ENCODE data around the gene VWA5B2.

VWA5B2 gene

GRCh38 chr3:184291044-184291737 lies 61.8 kb downstream of the VWA5B2 start:
- H3K27ac ChIP-seq (ENCODE audit: low read depth, low read length) = no peak overlapping the region
- H3K4me3 ChIP-seq (ENCODE audit: low read depth in 1 of 5, low read length in 5 of 5) = no peak overlapping the region
- no peak overlapping the region for H3K9ac ChIP-seq (ENCODE audit: low read length in 5 of 5)
- no peaks in the 10 kb centered on the region for H3K9me3 ChIP-seq (ENCODE audit: control insufficient read depth in 5 of 5, low read length in 5 of 5)
- no peaks in the 10 kb centered on the region for H3K36me3 ChIP-seq (ENCODE audit: control insufficient read depth in 5 of 5, insufficient read depth in 5 of 5, low read length in 5 of 5)
- peaks cover 0 to 9% (median 3%) of the 10 kb centered on the region in 5 donors for H3K27me3 ChIP-seq (ENCODE audit: control insufficient read depth in 5 of 5, insufficient read depth in 4 of 5, low read length in 5 of 5)
- no peaks in the 10 kb centered on the region for H3K4me1 ChIP-seq (ENCODE audit: control insufficient read depth in 5 of 5, insufficient read depth in 5 of 5, low read length in 5 of 5)
